ENCODE measurements around the gene MAMDC2.

GRCh38 chr9:70111042-70111602 is 67.5 kb downstream of the MAMDC2 start:
- TF ChIP-seq POLR2A (IDR thresholded peaks at IDR 0.05; ENCODE audit: extremely low read depth, insufficient read length) (no peak), CTCF (IDR thresholded peaks at IDR 0.05; ENCODE audit: low read depth, low read length) (peak; percentile 67), MAX (IDR thresholded peaks at IDR 0.05; ENCODE audit: low read depth, low read length) (no peak), MYC (IDR thresholded peaks at IDR 0.05; ENCODE audit: low read depth, low read length) (no peak)

All from NB4 (cell line).